ENCODE measurements around the gene RUFY3. TPM values are rescaled to one million over a fixed set of nuclear protein-coding genes. Genes with fewer than 3 reads are reported as not detected.
A peak's percentile ranks its signal among the peaks of the same experiment; 100 is the strongest.

Gene RUFY3
- total and polyA plus RNA-seq, 2 of the 13 experiments (the other 11 are each of a cell fraction or from before 2014, with no cell fraction given) = 17.9 to 25.3 TPM

- peak; percentile 2; the same call in 1 of the 2 replicates for TF ChIP-seq SAP130 (CRISPR knock-in tag; IDR thresholded peaks at IDR 0.05; ENCODE audit: low read depth)
Measured at GRCh38 chr4:70838204-70838603, 116.4 kb downstream of the RUFY3 start (continued).

GRCh38 chr4:70838666-70839588 lies 117.2 kb downstream of the RUFY3 start:
- H3K79me2 ChIP-seq (ENCODE audit: insufficient read depth, low read length) = peaks cover 35% of the 10 kb centered on the region
- no peak for FAIRE-seq
- peaks cover 31% of the 10 kb centered on the region for H3K4me1 ChIP-seq (ENCODE audit: insufficient read depth, low read length)
- H3K4me2 ChIP-seq (ENCODE audit: low read depth, low read length) = peak overlapping the region; percentile 82
- H3K9me3 ChIP-seq (ENCODE audit: low read length) = no peaks in the 10 kb centered on the region
- intact Hi-C loops (cut with micrococcal nuclease; ENCODE audit: unreplicated experiment) (loop anchor here (5.0 kb wide), 3 partner anchors 63 to 153 kb away; partner anchors contain the start of genes DCK and MOB1B), in situ Hi-C loops (cut with HindIII; ENCODE audit: extremely low pct_ligation_motif_present, low pct_unique_long_range_greater_than_20kb) (no loop called here)
- CTCF ChIA-PET (ENCODE audit: low intra/inter-chr PET ratio, low total read pairs) = no interaction called here
- no TSS peak for BruUV-seq (replicated peaks)
- POLR2A ChIA-PET = interaction anchor here (0.7 to 1.8 kb wide), 8 partner anchors 10 to 154 kb away, joined by 3 to 9 read pairs (median 4); partner anchors contain the start of genes DCK and MOB1B
- peak; percentile 74 for ATAC-seq
- H2AFZ ChIP-seq (ENCODE audit: low read length) = no peak overlapping the region
- peak overlapping the region; percentile 75 for H3K27ac ChIP-seq (ENCODE audit: extremely low read length, insufficient read depth, low read length)
- peak overlapping the region; percentile 89 for H3K9ac ChIP-seq (ENCODE audit: insufficient read depth, low read depth, low read length)
- H3K36me3 ChIP-seq (replicated peaks in 1 of 2; ENCODE audit: control insufficient read depth in 1 of 2, insufficient read depth in 2 of 2, low read length in 2 of 2) = peaks cover 2 to 11% of the 10 kb centered on the region in 2 experiments; a peak in 4 of 5 replicates
- under 1% methylated on average over 18 of the region's 80 CpGs for WGBS (ENCODE audit: low lambda C conversion rate)
- H3K27me3 ChIP-seq (ENCODE audit: control insufficient read depth in 1 of 2, insufficient read depth in 2 of 2, low read length in 2 of 2) = no peaks in the 10 kb centered on the region
- peak; percentile 34 for DNase-seq (ENCODE audit: low spot score)
- H4K20me1 ChIP-seq (ENCODE audit: insufficient read depth, low read length) = peaks cover 25% of the 10 kb centered on the region
- peak overlapping the region; percentile 88 to 91 (median 90) for H3K4me3 ChIP-seq (replicated peaks in 1 of 3; ENCODE audit: insufficient read depth in 1 of 3, low read depth in 2 of 3, low read length in 3 of 3)
- TF ChIP-seq ARID4A (CRISPR knock-in tag; IDR thresholded peaks at IDR 0.05; ENCODE audit: borderline replicate concordance) (peak; percentile 71), ZNF543 (CRISPR knock-in tag; IDR thresholded peaks at IDR 0.05) (peak; percentile 68; the same call in 1 of the 2 replicates), POGK (CRISPR knock-in tag; conservative IDR thresholded peaks at IDR 0.05) (peak; percentile 46; the same call in 1 of the 2 replicates), MAFK (conservative IDR thresholded peaks at IDR 0.05 in 1 of 2, IDR thresholded peaks at IDR 0.05 in 1 of 2; ENCODE audit: low read length in 2 of 2) (no peak), TAF1 (CRISPR knock-in tag; IDR thresholded peaks at IDR 0.05) (peak; percentile 28), BRCA1 (CRISPR knock-in tag; IDR thresholded peaks at IDR 0.05) (no peak), ZFP36L1 (CRISPR knock-in tag; IDR thresholded peaks at IDR 0.05) (peak; percentile 44; the same call in 1 of the 2 replicates), FOSL1 (CRISPR knock-in tag; IDR thresholded peaks at IDR 0.05; ENCODE audit: borderline replicate concordance) (no peak), ZNF281 (CRISPR knock-in tag; IDR thresholded peaks at IDR 0.05; ENCODE audit: borderline replicate concordance) (no peak), KMT2A (CRISPR knock-in tag; IDR thresholded peaks at IDR 0.05) (peak; percentile 69), ZNF878 (CRISPR knock-in tag; IDR thresholded peaks at IDR 0.05) (no peak)
